Measurements from ENCODE around the gene CRACR2B.

CRACR2B gene

DNA sequence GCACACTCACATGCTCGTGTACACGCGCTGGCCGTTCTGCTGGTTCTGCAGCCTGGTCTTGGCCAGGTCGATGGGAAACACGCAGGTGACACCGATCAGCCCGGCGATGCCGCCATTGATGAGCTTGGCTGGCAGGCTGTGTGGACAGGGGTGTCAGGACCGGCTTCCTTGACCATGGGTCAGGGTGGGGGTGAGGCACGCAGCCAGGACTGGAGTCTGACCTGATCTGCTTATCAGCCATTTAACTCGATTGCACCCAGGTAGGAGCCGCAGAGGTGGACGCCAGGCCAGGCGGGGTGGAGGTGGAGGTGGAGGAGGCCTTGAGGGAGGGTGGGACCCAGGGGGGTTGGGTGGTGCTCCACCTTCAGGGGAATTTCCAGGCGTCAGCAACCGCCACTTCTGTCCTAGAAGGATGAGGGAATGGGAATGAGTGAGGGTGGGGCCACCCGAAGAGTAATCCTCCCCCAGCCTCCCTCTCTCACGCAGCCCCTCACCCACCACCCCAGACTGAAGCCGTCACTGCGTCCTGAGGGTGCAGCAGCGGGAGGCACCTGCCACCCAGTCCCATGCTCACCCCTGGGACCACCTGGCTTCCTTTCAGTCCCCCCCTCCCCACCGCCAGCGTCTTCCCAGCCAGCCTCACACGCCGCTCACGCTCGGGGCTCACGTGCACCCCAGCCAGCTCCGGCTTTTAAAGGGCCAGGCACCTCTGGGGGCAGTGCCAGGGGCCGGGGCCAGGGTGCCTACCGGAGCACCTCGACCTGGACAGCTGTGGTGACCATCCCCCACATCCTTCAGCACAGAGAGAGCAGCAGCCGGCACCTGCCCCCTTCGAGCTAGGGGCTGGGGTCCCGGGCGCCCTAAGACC lies 32.7 kb upstream of the CRACR2B start:
- DNase-seq (ENCODE audit: low spot score) (peak; percentile 32), FAIRE-seq (no peak)

DNA sequence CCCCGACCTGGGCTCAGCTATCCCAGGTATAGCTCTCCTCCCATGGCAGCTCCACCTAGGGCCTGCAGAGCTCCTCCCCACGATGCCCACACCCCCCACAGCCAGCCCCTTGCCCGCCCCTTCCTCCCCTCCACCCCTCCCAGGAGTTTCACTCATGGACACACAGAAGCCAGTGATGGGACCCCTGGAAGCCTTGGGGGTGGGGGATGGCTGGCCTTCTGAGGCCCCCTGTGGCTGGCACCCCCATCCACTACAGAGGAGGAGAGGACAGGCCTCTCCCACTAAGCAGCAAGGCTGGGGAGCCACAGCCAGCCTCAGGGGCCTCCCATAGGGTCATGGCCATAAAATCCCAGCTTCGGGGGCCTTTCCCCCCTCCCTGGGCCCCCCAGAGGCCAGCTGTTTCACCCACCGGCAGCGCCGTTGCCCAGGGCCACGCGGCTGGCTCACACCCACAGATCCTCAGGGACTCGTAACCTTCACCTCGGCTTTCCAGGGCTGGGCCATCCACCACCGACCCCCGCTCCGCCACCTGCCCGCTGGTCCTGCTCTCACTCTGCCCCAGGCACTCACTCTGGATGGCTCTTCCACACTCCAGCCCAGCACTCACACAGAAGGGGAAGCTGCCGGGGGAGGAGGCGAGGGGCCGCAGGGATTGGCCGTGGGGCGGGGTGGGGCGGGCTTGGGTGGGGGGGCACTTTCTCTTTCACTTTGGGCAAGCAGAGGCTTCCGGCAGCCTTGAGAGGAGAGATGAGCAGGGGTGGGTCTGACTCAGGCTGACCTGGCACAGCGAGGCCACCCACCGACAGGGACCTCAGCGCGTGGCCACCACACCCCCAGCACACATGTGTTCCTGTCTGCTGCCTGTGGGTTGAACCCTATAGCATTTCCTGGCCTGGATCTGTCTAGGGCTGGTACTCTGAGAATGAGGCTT lies 31.8 kb upstream of the CRACR2B start:
- DNase-seq (ENCODE audit: low spot score) (peak; percentile 75), FAIRE-seq (no peak)

DNA sequence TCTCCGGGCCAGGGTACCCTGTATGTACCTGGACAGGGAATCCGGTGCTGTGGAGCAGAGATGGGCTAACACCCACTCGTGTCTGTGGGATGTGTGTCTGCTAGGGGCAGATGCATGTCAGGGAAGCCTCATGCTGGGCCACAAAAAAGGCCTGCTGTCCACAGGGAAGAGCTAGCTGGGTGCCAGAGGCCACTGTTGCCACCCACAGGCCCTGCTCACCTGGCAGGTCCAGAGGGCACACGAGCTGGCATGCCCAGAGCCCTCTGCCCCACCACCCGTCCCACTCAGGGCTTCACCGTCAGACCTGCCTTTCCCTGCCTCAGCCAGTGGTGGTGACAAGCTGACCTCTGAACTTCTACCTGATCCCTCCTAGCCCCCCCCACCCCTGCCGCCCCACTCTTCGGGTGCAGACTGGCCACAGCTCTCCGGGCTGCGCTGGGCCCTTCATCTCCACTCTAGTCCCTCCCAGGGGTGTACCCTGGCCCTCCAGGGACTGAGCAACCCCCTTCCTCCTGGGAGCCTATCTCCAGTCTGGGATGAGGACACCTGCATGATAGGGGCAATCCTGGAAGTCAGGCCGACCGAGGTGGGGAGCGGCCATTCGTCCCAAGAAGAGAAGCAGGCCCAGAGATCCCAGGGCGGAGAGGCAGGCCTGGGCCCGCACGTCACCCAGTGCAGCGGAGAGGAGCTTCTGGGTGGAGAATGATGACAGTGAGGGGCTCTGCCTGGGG lies 31.0 kb upstream of the CRACR2B start:
- no peak for DNase-seq (ENCODE audit: low spot score)

DNA sequence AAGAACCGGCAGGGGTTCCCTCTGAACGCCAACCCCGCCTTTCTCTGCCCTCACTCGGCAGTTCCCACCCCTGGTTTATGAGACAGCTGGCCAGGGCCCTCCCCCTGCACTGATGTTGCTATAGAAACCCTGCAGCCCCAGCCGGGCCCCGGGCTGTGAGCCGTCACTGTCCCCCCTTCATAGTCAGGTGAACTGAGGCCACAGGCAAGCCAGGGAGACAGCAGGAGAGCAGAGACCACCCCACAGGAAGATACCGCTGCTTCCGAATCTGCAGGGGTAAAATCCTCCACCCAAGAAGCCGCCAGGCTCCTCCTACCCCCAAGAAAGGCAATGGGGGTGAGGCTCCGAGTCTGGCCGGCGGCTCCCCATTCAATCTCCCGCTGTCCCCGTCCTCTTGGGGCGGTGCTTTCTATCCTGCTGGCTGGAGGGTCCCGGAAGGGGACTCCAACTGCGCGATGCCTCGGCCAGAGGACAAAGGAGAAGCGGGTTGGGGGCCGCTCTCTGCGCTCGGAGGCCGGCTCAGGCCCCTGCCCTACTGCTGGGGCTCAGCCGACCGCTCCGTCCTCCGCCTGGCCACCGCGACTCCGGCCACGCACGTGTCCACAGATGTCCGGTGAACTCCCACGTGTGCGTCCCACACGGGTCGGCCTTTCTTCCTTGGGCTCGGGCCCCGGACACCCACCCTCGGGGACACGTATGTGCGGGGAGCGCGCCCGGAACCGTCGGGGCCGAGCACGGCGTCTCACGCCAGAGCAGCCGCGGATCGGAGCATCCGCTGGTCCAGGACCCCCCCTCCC lies 30.2 kb upstream of the CRACR2B start:
- DNase-seq (ENCODE audit: low spot score) (peak; percentile 71), FAIRE-seq (no peak)

More for the DNA sequence above, 31.0 kb upstream of the CRACR2B start:
- no peak for FAIRE-seq

DNA sequence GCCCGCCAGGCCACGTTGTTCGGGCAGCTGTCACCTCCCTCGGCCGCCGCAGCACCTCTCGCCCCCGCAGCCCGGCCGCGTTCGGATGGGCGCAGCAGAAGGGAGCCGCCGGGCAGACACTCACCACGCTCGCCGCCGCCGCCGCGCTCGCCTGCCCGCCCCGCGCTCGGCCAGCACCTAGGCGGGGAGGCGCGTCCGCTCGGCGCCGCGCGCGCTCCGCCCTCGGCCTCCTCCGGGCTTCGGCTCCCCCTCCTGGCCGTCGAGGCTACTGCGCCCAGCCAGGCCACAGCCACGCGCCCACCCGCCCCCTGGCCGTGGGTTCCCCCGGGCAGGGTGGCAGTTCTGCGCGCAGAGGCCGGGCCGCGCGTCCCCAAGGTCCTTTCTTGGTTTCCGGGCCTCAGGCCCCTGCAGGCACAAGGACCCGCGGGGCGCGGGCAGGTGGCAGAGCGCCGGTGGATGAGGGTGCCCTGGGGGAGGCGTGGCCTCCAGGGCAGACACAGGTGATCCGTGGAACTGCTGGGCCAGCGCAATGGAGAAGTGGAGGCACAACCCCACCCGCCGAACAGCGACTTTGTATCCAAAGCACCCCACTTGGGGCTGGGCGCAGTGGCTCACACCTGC lies 29.5 kb upstream of the CRACR2B start, which contains the start of gene SLC25A22:
Gene SLC25A22 (minus strand): TSS at position 189 of the 621 bp plus-strand sequence. CDS start 3,275 bp downstream, outside the sequence.
- peak; percentile 85 for DNase-seq (ENCODE audit: low spot score)
- FAIRE-seq: peak; percentile 37

DNA sequence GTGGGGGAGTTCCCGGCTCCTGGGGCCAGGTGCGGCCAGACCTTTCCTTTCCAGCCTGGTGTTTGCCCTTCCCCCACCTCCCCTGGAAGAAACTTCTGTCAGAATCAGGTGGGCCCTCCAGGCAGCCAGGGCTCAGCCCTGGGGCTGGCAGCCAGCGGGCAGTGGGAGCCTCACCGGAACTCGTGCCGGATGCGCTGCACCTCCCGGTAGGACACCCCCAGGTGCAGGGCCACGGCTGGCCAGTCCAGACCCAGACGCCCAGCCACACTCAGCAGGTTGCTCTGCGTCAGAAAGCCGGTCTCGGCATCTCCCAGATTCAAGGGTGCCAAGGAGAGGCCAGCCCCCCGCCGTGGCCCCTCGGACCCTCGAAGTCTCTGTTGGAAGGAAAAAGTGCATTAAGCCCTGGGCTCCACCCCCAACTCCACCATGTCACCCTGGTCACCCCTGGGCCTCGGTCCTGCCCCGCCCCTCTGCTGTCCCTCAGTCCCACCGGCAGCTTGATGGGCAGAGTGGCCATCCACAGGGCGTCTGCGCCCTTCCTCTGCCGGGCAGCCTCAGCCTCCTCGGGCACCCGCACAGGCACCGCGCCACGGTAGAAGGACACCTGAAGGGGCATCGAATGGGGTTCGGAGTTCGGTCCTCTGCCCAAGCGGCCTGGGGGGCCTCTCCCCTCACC lies 27.9 kb upstream of the CRACR2B start:
- FAIRE-seq (no peak), DNase-seq (ENCODE audit: low spot score) (no peak)

DNA sequence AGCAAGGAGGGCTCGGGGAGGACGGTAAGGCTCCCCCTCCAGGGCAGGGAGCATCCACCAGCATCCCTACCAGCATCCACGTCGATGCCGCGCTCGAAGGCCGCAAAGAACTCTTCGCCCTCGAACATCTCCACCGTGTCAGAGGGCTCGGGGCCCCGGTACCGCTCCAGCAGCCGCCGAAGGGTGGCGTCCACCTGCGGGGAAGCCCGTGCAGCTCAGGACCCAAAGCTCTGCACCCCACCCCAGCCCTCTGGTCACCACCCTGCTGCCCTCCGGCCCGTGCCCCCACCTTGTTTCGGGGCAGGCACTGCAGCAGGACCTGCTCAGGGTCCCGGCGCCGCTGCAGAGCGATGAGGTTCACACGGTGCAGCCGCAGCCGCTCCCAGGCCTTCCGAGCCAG lies 27.2 kb upstream of the CRACR2B start:
- DNase-seq (ENCODE audit: low spot score) (no peak), FAIRE-seq (no peak)

DNA sequence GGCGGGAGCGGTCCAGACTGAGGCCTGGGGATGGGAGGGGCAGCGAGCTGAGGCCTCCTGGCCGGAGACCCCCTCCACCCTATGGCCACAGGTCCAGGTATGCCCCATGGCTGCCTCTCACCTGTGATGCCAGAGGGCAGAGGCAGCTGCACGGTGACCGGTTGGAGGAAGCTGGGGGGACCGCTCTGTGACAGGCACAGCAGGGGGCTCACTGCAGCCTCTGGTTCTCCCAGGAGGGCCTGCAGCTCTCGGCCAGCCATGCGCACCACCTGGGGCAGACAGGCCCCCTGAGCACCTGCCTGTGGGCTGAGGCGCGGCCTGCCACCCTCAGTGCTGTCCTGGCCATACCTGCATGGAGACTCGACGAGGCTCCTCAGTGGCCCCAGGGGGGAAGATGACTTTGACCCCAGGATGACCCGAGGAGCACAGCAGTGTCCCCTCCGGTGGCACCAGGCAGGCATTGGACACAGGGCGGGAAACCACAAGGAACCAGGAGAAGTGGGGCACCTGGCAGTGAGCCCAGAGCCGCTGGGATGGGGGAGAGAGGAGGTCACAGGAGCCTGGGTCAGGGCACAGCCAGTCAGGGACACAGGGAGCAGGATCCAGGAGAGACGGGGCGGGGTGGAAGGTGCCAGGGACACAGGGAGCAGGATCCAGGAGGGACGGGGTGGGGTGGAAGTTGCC lies 26.5 kb upstream of the CRACR2B start:
- no peak for FAIRE-seq

DNA sequence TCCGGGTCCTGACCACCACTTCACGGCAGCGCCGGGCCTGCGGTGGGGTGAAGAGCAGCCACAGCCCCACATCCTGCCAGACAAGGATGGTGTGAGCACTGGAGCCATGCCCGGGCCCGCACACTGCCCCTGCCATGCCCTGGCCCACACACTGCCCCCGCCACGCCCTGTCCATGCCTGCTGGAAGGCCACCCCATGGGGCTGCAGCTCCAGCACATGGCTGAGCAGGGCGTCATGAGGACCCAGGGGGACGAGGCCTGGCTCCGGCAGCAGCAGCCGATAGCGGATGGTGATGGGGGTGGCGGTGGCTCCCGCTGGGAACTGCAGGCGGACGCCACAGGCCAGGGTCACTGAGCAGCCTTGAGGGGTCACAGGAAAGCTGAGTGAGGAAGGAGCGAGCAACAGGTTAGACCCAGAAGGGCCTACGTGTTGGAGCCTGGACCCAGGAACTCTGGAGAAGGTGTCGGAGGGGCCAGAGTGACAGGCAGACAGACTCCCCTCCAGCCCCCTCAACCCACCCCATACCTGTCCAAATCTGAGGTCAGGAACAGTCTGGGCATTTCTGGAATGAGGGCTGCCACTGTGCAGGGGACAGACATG lies 25.6 kb upstream of the CRACR2B start:
- FAIRE-seq: no peak

More for the DNA sequence above, 26.5 kb upstream of the CRACR2B start:
- no peak for DNase-seq (ENCODE audit: low spot score)

DNA sequence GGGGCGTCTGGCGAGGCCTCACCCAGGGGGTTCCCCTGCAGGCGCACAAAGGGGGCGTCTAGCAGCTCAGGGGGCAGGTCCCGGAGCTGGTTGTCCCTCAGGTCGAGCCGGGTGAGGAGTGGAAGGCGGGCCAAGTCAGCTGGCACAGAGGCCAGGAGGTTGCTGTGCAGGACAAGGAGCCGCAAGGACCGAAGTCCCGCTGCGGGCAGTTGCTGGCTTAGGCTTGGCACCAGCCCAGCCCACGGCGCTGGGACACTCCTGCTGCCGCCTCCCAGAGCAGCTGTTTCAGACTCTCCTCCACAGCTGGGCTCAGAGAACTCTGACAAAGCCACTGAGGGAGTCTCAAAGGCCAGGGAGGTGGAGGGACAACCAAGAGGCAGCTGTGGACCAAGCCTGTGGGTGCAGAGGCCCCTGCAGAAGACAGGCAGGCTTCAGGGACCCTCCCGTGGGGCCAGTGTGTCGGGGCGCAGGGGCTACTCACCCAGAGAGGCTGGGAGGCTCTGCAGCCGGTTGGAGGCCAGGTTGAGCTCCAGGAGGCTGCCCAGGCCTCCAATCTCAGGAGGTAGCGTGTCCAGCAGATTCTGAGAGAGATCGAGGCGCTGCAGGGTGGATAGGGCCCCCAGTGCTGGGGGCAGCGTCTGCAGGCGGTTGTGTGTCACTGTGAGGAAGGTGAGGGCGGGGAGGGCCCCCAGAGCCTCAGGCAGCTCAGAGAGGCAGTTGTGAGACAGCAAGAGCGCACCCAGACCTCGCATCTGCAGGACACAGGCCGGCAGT lies 24.8 kb upstream of the CRACR2B start:
- no peak for FAIRE-seq
- DNase-seq (ENCODE audit: low spot score): no peak

More for the DNA sequence above, 25.6 kb upstream of the CRACR2B start:
- DNase-seq (ENCODE audit: low spot score): no peak

DNA sequence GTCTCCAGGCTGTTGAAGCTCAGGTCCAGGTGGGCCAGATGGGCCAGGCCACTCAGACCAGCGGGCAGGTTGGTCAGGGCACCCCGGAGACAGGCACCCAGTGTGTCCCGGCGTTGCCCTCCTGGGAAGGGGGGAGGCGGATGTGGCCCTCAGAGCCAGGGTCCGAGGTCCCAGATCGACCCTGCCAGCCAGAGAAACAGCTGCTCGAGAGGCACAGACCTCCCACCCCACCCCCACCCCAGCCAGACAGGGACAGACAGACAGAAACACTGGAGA lies 24.3 kb upstream of the CRACR2B start:
- DNase-seq (ENCODE audit: low spot score) (no peak), FAIRE-seq (no peak)

DNA sequence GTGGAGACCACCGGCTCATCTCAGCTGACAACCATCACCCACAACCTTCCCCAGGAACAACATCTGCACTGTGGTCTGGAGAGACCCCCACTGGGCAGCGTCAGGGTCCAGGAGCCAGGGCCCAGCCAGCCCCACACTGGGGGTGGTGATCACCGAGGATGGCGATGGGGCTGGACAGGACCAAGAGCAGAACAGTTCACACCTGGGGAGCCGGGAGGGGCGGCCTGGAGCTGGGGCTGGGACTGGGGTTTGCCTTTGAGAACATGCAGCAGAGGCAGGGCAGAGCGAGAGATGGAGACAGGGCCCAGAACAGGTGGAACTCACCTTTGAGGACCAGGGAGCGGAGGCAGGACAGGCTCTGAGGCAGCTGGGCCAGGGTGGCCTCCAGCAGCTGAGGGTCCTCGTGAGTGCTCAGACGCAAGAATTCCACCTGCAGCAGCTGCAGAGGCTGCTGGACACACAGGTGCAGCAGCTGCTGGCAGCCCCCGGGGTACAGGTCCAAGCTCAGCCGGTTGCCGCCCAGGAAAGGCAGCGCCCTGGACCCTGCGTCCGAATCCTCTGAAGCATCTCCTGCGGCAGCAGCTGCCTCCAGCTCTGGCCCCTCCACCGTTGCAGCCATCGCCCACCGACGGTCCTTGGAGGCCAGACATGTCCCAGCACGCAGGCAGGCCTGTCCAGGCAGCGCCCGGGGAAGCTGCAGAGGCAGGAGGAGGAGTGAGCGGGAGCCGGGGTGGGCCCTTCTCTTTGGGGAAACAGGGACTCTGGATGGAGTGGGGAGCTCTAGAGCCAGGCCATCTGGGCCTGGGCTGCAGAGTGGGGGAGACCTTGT lies 23.7 kb upstream of the CRACR2B start:
- FAIRE-seq: no peak
- DNase-seq (ENCODE audit: low spot score): peak; percentile 11

DNA sequence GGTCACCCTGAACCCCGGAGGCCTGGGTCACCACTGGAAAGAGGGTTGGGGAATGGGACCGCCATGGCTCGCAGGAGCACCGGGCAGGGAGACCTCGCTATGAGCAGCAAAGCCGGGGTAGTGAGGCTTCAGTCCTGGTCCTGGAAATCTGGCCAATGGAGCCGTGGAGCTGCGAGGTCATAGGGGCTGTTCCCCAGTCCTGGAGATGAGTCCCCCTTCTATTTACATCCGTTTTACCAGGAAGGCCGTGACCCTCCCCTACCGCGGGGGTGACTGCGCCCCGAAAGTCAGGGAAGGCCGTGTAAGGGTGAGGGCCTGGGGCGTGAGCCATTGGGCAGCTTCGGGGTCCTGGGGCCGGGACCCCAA lies 23.1 kb upstream of the CRACR2B start:
- FAIRE-seq (no peak), DNase-seq (ENCODE audit: low spot score) (no peak)

DNA sequence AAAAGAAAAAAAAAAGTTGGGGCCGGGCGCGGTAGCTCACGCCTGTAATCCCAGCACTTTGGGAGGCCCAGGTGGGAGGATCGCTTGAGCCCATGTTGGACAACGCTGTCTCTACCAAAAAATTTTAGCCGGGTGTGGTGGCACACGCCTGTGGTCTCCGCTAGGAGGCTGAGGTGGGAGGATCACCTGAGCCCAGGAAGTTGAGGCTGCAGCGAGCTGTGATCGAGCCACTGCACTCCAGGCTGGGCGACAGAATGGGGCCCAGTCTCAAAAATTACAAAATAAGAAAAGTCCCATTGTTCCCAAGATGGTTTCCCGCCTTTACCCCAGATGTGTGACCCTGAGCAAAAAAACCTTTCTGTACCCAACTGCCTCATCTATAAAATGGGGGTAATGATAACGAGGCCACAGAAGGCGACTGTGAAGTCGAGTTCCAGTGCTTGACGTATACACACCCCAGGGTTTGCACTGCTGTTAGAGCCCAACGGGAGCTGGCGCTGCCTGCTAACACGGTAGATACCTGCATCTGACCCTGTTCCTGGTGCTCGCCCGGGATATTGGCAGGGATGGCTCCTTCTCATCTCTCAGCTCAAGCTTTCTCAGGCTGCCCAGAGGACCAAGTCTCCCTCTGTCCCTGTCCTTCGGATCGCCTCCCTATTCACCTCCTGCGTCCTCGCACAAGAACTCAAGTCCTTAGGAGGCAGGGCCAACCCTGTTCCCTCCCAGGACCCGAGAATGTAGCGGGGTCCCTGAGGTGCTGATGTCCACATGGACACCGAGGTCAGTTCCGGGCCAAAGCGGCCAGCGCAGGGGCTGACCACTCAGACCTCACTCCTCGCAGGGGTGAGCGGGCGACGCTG lies 19.1 kb upstream of the CRACR2B start:
- DNase-seq (ENCODE audit: low spot score) (no peak), FAIRE-seq (no peak)

DNA sequence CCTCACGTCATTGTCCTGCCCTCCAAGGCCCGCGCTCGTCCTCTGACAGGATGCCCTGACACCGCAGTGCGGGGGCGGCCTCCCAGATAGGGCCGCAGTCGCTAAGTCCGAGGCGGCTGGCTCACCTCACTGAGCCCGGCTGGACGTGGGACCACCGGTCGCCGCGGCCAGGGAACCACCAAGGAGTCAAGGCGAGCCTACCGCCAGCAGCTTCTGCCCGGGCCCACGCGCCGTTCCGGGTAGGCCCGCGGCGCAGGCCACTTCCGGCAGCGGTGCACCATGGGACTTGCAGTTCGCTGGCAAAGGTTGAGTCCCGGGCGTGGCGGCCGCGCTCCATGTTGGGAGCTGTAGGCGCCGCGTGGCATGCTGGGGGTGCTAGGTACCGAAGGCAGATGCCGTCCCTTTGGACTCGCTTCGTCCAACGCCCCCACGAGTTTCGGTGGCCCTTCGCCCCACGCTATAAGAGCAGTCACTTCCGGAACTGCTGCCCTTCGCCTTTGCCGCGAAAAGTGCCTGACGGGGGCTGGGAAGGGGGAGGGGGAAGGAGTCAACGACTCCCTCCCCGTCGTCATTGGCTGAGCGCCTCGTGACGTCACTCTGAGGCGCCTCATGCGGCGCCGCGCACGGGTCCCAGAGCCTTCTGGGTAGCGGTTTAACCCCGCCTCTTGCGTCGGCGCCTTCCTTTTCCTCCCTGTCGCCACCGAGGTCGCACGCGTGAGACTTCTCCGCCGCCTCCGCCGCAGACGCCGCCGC lies 18.3 kb upstream of the CRACR2B start, which contains the start of gene RPLP2:
Gene RPLP2 (plus strand): TSS at position 681 of the 753 bp plus-strand sequence. CDS start 268 bp downstream, outside the sequence.
- FAIRE-seq (peak; percentile 89), DNase-seq (ENCODE audit: low spot score) (peak; percentile 87)
